Naive thymus-derived CD8-positive, alpha-beta T cell (primary cell): Measurements from ENCODE around the gene PADI3. TPM values are rescaled to one million over a fixed set of nuclear protein-coding genes. Genes with fewer than 3 reads are reported as not detected.
A peak's percentile ranks its signal among the peaks of the same experiment; 100 is the strongest.
"Not testable (repeated sequence)": the region's sequence is repeated elsewhere in the genome, so short reads cannot be mapped to it uniquely, and the experiment has no call there.

ENCODE experiments used
- ATAC-seq, 2 donors: fragments of 150-1000 bp; cut with Tn5 transposase in 1 of 2; sonication (Bioruptor Pico), chemical (Tn5 transposase) in 1 of 2; 1 replicate in 1 of 2; 2 replicates in 1 of 2; pipeline ENCODE4 v1.10.0; 2021; ENCODE audit warnings: mild to moderate bottlenecking in 2 of 2, moderate library complexity in 2 of 2
- POLR2A ChIA-PET: fragments of 350-600 bp; sonication (Branson Sonifier 250); formaldehyde crosslinking; loops from one replicate; lab custom pipeline; 2021; ENCODE audit warnings: antibody characterized with exemption; lab: Charles Lee
- DNase-seq, 10 donors: peaks; one replicate each; pipeline versions ENCODE4 v3.0.0 to v3.0.0-alpha.2; 2020 to 2022
- H3K27ac Mint-ChIP-seq, 10 donors: one replicate each; pipeline ENCODE4 v1.8.0; 2020 to 2022; ENCODE audit warnings: mild to moderate bottlenecking in 10 of 10, mixed read lengths in 10 of 10, moderate library complexity in 4 of 10, inconsistent platforms in 1 of 10
- H3K27me3 Mint-ChIP-seq, 5 donors: one replicate each; pipeline ENCODE4 v1.8.0; 2021 to 2022; ENCODE audit warnings: mixed read lengths in 5 of 5
- H3K36me3 Mint-ChIP-seq, 3 donors: one replicate each; pipeline ENCODE4 v1.8.0; 2020 to 2022; ENCODE audit warnings: mixed read lengths in 3 of 3, mild to moderate bottlenecking in 2 of 3, inconsistent platforms in 1 of 3
- H3K4me1 Mint-ChIP-seq, 4 donors: one replicate each; pipeline ENCODE4 v1.8.0; 2021 to 2022; ENCODE audit warnings: mixed read lengths in 4 of 4
- H3K4me3 Mint-ChIP-seq, 10 donors: one replicate each; pipeline ENCODE4 v1.8.0; 2020 to 2022; ENCODE audit warnings: mild to moderate bottlenecking in 10 of 10, mixed read lengths in 10 of 10, moderate library complexity in 6 of 10, inconsistent platforms in 1 of 10
- H3K9me3 Mint-ChIP-seq, 9 donors: one replicate each; pipeline ENCODE4 v1.8.0; 2020 to 2022; ENCODE audit warnings: mixed read lengths in 9 of 9, mild to moderate bottlenecking in 3 of 9, inconsistent platforms in 1 of 9, moderate library complexity in 1 of 9
- polyA plus RNA-seq, 3 donors: library from polyadenylated mRNA; unstranded; fragments of 300-500 nt; fragmentation: Illumina TruSeq; gene quantifications; one replicate each; pipeline ENCODE4 v1.2.3, GENCODE V29; 2021
- total RNA-seq, 8 experiments: library from RNA in 2 of 8; stranded (reverse) in 2 of 8; gene quantifications; one replicate each; pipeline ENCODE4 v1.2.3 and lab custom pipeline; 2021 to 2026

PADI3 gene
- total and polyA plus RNA-seq, 5 experiments from 2014 or later: not detected

DNA sequence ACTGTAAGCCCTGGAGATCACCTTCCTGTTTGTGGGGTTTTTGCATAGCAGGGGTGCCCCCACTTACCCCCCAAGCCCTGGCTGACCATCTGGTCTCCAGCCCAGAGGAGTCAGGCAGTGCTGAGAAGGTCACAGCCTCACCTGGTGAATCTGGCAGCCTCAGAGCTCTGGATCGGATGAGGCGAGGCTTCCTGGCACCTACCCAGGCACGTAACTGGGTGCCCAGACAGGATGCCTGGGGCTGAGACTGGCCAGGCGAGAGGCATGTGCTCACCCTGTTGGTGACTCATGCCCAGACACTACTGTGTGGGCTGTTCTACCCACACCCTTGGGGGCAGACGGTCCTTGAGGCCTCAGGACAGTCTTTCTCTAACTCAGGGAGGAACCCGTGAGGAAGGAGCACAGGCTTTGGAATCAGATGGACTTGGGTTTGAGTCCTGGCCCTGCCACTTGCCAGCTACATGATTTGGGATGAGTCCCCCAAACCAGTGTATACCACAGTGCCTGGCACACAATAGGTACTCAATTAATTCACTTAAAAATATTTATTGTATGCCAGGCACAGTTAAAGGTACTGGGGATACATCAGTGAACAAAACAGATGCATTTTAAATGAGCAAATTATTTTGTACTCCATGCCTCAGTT lies 15.1 kb upstream of the PADI3 start:
- H3K4me3 Mint-ChIP-seq: no peak overlapping the region
- H3K27me3 Mint-ChIP-seq: peaks cover 3 to 62% (median 8%) of the 10 kb centered on the region in 5 donors
- no peaks in the 10 kb centered on the region for H3K36me3 Mint-ChIP-seq
- peaks cover 0 to 7% (median 4%) of the 10 kb centered on the region in 4 donors for H3K4me1 Mint-ChIP-seq
- ATAC-seq (no peak), DNase-seq (no peak)
- no peak overlapping the region for H3K27ac Mint-ChIP-seq
- no peaks in the 10 kb centered on the region for H3K9me3 Mint-ChIP-seq
- POLR2A ChIA-PET: no interaction called here

DNA sequence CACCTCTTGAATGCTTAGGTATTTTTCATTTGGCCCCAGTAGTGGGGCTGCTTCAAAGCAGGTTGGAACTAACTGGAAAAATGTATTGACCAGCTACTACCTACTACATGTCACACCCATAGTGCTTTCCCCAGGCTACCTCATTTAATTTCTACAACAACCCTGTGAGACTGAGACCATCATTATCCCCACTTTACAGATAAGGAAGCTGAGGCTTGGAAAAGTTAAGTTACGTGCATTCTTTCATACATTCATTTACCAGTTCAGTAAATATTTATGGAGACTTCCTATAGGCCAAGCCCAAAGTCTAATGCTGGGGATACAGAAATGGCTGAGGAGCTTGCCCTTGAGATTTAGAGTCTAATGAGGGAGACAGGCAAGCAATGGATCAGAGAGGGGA lies 14.5 kb upstream of the PADI3 start:
- H3K4me3 Mint-ChIP-seq: no peak overlapping the region
- no peak overlapping the region for H3K27ac Mint-ChIP-seq
- peaks cover 3 to 62% (median 8%) of the 10 kb centered on the region in 5 donors for H3K27me3 Mint-ChIP-seq
- H3K9me3 Mint-ChIP-seq: no peaks in the 10 kb centered on the region
- no peak for DNase-seq
- H3K36me3 Mint-ChIP-seq: no peaks in the 10 kb centered on the region
- peaks cover 0 to 7% (median 4%) of the 10 kb centered on the region in 4 donors for H3K4me1 Mint-ChIP-seq
- POLR2A ChIA-PET: no interaction called here
- no peak for ATAC-seq

DNA sequence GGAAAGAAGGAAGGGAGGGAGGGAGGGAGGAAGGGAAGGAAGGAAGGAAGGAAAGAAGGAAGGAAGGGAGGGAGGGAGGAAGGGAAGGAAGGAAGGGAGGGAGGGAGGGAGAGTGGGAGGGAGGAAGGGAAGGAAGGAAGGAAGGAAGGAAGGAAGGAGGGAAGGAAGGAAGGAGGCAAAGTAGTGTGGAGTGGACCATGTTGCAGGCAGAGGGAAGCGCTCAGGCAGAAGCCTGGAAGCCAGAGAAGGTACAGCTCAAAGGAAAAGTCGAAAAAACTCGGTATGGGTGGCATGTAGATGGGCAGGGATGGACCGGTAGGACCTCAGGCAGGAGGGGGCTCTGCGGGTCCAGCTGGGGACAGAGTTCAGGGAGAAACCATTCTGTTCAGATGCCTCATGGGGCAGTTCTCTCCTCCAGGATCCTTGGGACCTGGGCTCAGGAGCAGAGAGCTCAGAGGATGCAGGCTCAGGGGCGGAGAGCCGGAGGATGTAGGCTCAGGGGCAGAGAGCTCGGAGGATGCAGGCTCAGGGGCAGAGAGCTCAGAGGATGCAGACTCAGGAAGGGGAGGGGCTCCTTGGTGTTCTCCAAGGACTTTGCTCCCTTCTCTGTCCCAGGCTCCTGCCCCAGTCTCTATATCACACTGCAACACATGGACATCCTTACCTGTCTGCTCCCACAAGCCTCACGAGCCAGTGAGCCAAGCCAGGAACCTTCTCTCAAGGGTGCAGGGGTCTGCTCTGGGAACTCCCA lies 13.6 kb upstream of the PADI3 start:
- no peak for ATAC-seq
- POLR2A ChIA-PET: interaction anchor here (0.5 kb wide), 1 partner anchor 733 kb away, joined by 4 read pairs; no protein-coding TSS in a partner anchor

DNA sequence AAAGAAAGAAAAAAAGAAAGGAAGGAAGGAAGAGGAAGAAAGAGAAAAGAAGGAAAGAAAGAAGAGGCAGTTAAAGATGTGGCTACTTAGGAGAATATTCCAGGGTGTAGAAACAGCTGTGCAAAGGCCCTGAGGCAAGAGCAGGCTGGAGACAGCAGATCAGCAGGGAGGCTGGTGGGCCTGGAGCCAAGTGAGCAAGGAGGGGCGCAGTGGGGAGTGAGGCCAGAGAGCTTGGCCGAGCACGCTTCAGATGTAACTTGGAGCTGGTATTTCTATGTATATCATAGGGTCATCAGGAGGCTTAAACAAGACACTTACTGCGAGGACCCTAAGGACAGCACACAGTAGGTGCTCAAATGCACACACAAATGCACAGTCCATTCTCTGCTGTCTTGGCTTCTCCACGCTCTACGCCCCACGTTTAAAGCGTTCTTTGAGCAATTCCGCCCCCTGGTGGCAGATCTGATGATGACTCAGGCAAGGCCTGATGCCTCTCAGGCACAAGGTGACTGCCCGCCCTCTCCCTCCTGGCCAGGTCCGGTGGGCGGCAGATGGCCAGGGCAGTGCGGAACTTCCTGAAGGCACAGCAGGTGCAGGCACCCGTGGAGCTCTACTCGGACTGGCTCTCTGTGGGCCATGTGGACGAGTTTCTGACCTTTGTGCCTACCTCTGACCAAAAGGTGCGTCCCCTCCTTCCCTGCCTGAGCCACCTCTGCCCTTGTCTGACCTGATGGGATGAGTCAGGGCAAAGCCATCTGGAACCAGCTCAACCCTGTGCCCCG lies 11.9 kb upstream of the PADI3 start:
- POLR2A ChIA-PET: no interaction called here
- ATAC-seq: peak; percentile 74 to 98

More for the DNA sequence above, 13.6 kb upstream of the PADI3 start:
- no peak for DNase-seq
- Mint-ChIP-seq H3K27me3 (peaks cover 3 to 53% (median 8%) of the 10 kb centered on the region in 5 donors), H3K27ac (no peak overlapping the region), H3K9me3 (no peaks in the 10 kb centered on the region), H3K36me3 (no peaks in the 10 kb centered on the region), H3K4me1 (peaks cover 0 to 7% (median 4%) of the 10 kb centered on the region in 4 donors), H3K4me3 (no peak overlapping the region)

DNA sequence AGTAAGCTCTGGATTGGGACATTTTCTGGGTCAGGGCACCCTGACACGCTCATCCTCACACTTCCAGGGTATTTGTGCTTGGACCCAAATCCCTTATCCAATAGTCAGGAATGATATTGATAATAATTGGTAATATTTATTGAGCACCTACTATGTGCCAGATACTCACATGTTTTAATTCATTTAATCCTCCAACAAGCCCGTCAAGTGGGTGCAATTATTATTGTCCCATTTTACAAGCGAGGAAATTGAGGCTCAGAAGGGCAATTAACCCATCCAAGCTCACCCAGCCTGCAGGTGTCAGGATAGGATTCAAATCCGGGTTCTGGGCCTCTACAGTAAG lies 11.4 kb upstream of the PADI3 start:
- no peak for DNase-seq
- H3K9me3 Mint-ChIP-seq: no peaks in the 10 kb centered on the region
- no peak for ATAC-seq
- H3K4me1 Mint-ChIP-seq: peaks cover 0 to 7% (median 4%) of the 10 kb centered on the region in 4 donors
- H3K27me3 Mint-ChIP-seq: peaks cover 2 to 50% (median 12%) of the 10 kb centered on the region in 5 donors
- no peak overlapping the region for H3K27ac Mint-ChIP-seq
- POLR2A ChIA-PET: no interaction called here
- H3K4me3 Mint-ChIP-seq: no peak overlapping the region
- no peaks in the 10 kb centered on the region for H3K36me3 Mint-ChIP-seq

More for the DNA sequence above, 11.9 kb upstream of the PADI3 start:
- no peak overlapping the region for H3K4me3 Mint-ChIP-seq
- no peaks in the 10 kb centered on the region for H3K9me3 Mint-ChIP-seq
- peaks cover 0 to 7% (median 4%) of the 10 kb centered on the region in 4 donors for H3K4me1 Mint-ChIP-seq
- no peaks in the 10 kb centered on the region for H3K36me3 Mint-ChIP-seq
- DNase-seq: peak; percentile 67 to 94 (median 82)
- H3K27me3 Mint-ChIP-seq: peaks cover 3 to 56% (median 14%) of the 10 kb centered on the region in 5 donors
- H3K27ac Mint-ChIP-seq: peak overlapping the region in 1 of 10 donors; percentile 93

DNA sequence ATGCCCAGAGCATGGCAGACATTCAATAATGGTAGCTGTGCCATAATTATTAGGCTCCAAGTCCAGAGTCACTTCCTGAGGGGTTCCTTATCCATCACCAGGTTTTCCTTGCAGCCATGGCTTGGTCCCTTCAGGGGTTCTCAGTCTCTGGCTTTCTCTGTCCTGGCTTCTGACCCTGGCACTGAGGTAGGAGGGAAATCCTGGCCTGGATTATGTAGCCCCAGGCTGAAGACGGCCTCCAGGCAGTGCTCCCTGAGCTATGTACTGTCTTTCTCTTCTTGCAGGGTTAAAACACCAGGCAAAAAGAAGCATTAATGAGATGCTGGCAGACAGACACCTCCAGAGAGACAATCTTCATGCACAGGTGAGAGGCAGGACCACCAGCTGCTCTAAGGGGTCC lies 9.5 kb upstream of the PADI3 start:
- ATAC-seq (no peak), DNase-seq (no peak)
- POLR2A ChIA-PET: no interaction called here
- Mint-ChIP-seq H3K27ac (no peak overlapping the region), H3K9me3 (no peaks in the 10 kb centered on the region), H3K4me3 (no peak overlapping the region), H3K4me1 (peaks cover 0 to 7% (median 4%) of the 10 kb centered on the region in 4 donors), H3K27me3 (peaks cover 0 to 36% (median 11%) of the 10 kb centered on the region in 5 donors), H3K36me3 (no peaks in the 10 kb centered on the region)

DNA sequence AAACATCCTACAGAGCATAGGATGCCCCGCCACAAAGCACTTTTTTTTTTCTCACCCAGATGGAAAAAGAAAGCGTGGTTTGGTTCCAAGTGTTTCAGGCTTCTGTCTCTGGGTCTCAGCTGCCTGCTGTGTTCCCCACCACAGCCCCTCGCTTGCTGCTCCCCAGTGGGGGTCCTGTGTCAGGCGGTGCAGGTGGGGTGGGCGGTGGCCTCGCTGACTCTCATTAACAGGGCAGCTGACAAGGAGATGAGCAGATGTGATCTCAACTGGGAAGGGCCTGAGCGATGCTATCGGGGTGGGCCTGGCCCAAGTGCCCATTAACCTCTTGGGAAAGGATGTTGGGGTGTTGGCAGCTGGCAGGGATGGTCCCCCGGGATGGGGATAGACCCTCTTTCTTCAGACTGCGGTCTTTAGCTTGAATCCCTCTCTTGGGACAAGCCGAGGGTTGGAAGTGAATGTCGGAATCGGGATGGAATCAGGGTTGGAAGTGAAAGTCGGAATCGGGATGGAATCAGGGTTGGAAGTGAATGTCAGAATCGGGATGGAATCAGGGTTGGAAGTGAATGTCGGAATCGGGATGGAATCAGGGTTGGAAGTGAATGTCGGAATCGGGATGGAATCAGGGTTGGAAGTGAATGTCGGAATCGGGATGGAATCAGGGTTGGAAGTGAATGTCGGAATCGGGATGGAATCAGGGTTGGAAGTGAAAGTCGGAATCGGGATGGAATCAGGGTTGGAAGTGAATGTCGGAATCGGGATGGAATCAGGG lies 7.7 kb upstream of the PADI3 start:
- H3K4me3 Mint-ChIP-seq, POLR2A ChIA-PET: not testable (repeated sequence)

DNA sequence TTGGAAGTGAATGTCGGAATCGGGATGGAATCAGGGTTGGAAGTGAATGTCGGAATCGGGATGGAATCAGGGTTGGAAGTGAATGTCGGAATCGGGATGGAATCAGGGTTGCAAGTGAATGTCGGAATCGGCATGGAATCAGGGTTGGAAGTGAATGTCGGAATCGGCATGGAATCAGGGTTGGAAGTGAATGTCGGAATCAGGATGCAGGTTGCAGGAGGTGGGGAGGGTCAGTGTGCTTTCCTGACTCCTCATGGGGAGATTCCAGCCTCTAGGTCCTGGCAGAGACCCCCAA lies 7.2 kb upstream of the PADI3 start:
- ATAC-seq, DNase-seq, H3K9me3 Mint-ChIP-seq, H3K27ac Mint-ChIP-seq, H3K4me3 Mint-ChIP-seq, POLR2A ChIA-PET, H3K36me3 Mint-ChIP-seq, H3K4me1 Mint-ChIP-seq: not testable (repeated sequence)
- H3K27me3 Mint-ChIP-seq: peaks cover 0 to 19% (median 7%) of the 10 kb centered on the region in 5 donors

More for the DNA sequence above, 7.7 kb upstream of the PADI3 start:
- DNase-seq, H3K4me1 Mint-ChIP-seq, H3K9me3 Mint-ChIP-seq, ATAC-seq, H3K36me3 Mint-ChIP-seq: not testable (repeated sequence)
- peaks cover 0 to 25% (median 7%) of the 10 kb centered on the region in 5 donors for H3K27me3 Mint-ChIP-seq
- peak overlapping the region in 1 of 10 donors; percentile 59 for H3K27ac Mint-ChIP-seq

DNA sequence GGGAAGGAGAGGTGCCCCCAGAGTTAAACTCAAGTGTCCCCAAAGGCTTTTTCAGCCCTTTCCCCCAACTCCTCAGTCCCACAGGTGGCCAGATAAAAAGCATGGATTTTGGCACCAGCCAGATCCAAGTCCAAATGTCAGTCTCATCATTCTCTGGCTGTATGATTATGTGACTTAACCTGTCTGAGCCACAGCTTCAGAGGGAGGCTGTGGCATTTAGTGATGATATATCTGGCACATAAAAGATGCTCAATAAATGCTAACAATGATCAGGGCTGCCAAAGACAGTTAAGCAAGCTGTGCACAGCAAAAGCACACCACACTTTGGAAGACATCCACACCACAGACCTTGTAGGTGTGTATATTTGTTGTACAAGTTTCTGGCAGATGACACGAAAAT lies 5.6 kb upstream of the PADI3 start:
- Mint-ChIP-seq H3K27ac (no peak overlapping the region), H3K36me3 (no peaks in the 10 kb centered on the region)
- no peak for ATAC-seq

DNA sequence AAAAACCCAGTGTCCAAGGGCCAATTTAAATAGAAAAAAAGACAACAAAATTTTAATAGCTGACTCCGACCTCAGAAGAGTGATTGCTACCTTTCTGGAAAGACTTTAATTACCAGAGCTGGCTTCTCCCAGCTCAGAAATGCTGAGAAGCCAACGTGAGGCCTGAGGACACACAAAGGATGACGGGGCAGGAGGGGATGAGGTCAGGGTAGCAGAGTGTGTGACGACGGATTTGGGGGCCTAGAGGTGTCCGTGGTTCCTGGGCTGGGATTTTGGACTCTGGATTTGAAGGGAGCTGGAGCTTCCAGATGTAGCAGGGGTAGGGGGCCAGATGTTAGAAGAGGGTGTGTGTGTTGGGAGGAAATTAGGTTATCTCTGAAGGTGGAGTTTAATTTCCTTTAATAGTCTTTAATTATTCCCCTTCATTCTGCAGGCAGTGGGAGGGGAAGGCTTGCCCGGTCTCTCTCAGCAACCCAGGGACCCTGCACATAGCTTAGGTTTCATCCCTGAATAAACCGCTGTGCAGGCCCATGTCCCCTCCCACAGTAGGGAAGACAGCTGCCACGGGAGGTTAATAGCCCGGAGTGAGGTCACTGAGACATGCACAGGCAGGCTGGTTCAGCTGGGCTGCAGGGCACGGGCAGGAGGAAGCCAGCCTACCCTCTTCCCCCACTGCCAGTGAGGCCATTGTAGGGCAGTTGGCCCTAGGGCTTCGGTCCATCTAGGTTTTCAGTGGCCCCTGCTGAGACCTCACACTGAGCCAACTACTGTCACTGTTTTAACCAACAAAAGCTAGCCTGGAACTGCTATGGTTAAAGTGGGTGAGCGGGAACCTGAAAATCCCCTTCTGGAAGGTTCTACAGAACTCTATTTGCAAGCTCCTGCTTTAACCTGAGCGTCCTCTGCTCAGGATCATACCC lies 3.8 kb upstream of the PADI3 start:
- DNase-seq (no peak), ATAC-seq (no peak)
- H3K9me3 Mint-ChIP-seq: no peaks in the 10 kb centered on the region
- H3K4me1 Mint-ChIP-seq: no peaks in the 10 kb centered on the region
- H3K36me3 Mint-ChIP-seq: no peaks in the 10 kb centered on the region
- peak overlapping the region in 1 of 10 donors; percentile 37 for H3K27ac Mint-ChIP-seq
- POLR2A ChIA-PET: interaction anchor here (1.1 kb wide), 1 partner anchor 119 kb away, joined by 3 read pairs; no protein-coding TSS in a partner anchor
- H3K4me3 Mint-ChIP-seq: no peak overlapping the region
- H3K27me3 Mint-ChIP-seq: peaks cover 0 to 20% (median 7%) of the 10 kb centered on the region in 5 donors

More for the DNA sequence above, 5.6 kb upstream of the PADI3 start:
- H3K9me3 Mint-ChIP-seq: no peaks in the 10 kb centered on the region
- H3K4me3 Mint-ChIP-seq: no peak overlapping the region
- POLR2A ChIA-PET: no interaction called here
- DNase-seq: no peak
- H3K27me3 Mint-ChIP-seq: peaks cover 0 to 20% (median 7%) of the 10 kb centered on the region in 5 donors
- no peaks in the 10 kb centered on the region for H3K4me1 Mint-ChIP-seq

DNA sequence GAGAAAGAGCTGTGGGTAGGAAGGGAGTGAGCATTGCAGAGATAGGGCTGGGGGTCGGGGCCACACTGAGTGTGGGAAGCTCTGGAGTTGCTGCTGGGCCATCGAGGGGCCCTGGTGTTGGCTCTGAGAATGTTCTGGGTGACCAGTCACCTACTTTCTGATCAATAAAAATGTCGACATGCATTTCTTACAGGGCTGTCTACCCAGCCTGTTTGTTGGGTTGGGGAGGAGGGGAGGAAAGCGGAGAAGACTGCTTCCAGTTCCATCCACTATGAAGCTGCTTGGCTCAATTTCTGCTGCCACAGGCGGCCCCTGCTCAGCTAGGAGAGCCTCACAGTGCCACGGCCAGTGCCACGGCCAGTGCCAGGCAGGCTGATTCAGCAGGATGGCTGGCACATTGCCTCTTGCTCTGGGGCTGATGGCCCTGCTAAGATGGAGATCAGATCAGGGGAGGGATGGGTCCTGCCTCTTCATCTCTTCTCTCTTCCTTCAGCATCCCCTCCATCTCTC lies 3.0 kb upstream of the PADI3 start:
- Mint-ChIP-seq H3K9me3 (no peaks in the 10 kb centered on the region), H3K4me1 (no peaks in the 10 kb centered on the region), H3K27ac (no peak overlapping the region), H3K36me3 (no peaks in the 10 kb centered on the region), H3K4me3 (no peak overlapping the region), H3K27me3 (peaks cover 0 to 27% (median 7%) of the 10 kb centered on the region in 5 donors)
- no peak for DNase-seq
- no peak for ATAC-seq
- POLR2A ChIA-PET: interaction anchor here (1.1 kb wide), 1 partner anchor 120 kb away, joined by 3 read pairs; no protein-coding TSS in a partner anchor
